B cell (primary cell): ENCODE data around the gene NHSL2. TPM values are rescaled to one million over a fixed set of nuclear protein-coding genes. Genes with fewer than 3 reads are reported as not detected.

Experiments
- ATAC-seq: fragments of 200-7000 bp; cut with Tn5 transposase; one replicate; pipeline ENCODE4 v1.10.0; 2021; ENCODE audit warnings: low read depth, mild to moderate bottlenecking, moderate number of reproducible peaks, moderate library complexity
- CTCF ChIA-PET: fragments of 350-600 bp; sonication (Branson Sonifier 250); formaldehyde crosslinking; loops from one replicate; lab custom pipeline; 2021; ENCODE audit warnings: antibody characterized with exemption, inconsistent platforms; lab: Charles Lee
- POLR2A ChIA-PET: fragments of 350-600 bp; sonication (Branson Sonifier 250); formaldehyde crosslinking; loops from one replicate; lab custom pipeline; 2021; ENCODE audit warnings: antibody characterized with exemption; lab: Charles Lee
- DNase-seq: peaks from one replicate; pipeline ENCODE4 v3.0.0; 2013
- H2AFZ ChIP-seq: 2 replicates; pipeline ENCODE4 v1.6.1; 2012; ENCODE audit warnings: mild to moderate bottlenecking, low read depth, low read length; ENCODE audit not compliant: insufficient read depth, poor library complexity, severe bottlenecking
- H3K27ac ChIP-seq, 2 donors: 1 replicate in 1 of 2; 2 replicates in 1 of 2; pipeline ENCODE4 v1.5.1; 2012 to 2013; ENCODE audit warnings: low read length in 2 of 2, mild to moderate bottlenecking in 2 of 2, moderate library complexity in 1 of 2
- H3K27me3 ChIP-seq, 4 experiments: fragments of 200-600 bp in 1 of 4; sonication (generic) in 1 of 4; replicated peaks in 1 of 4; 1 replicate in 2 of 4; 2 replicates in 2 of 4; pipeline versions ENCODE4 v1.6.1 to v1.7.0; 2013 to 2016; ENCODE audit warnings: low read length in 3 of 4, mild to moderate bottlenecking in 2 of 4, mixed read lengths in 1 of 4, moderate library complexity in 1 of 4; ENCODE audit not compliant: insufficient read depth in 4 of 4, control insufficient read depth in 3 of 4; ENCODE audit errors: control extremely low read depth in 1 of 4
- H3K36me3 ChIP-seq, 2 experiments: replicated peaks in 1 of 2; 1 replicate in 1 of 2; 2 replicates in 1 of 2; pipeline versions ENCODE4 v1.6.1 to v1.7.1; 2013; ENCODE audit warnings: low read length in 1 of 2; ENCODE audit not compliant: insufficient read depth in 2 of 2, control insufficient read depth in 1 of 2; ENCODE audit errors: control extremely low read depth in 1 of 2, extremely low read depth in 1 of 2
- H3K4me1 ChIP-seq, 2 donors: fragments of 200-600 bp in 1 of 2; sonication (generic) in 1 of 2; 1 replicate in 1 of 2; 2 replicates in 1 of 2; pipeline versions ENCODE4 v1.5.1 to v1.6.1; 2013 to 2017; ENCODE audit warnings: low read length in 2 of 2; ENCODE audit not compliant: control insufficient read depth in 2 of 2, insufficient read depth in 2 of 2
- H3K4me2 ChIP-seq: replicated peaks from 2 replicates; pipeline ENCODE3; 2012; ENCODE audit warnings: mild to moderate bottlenecking, low read depth, low read length; ENCODE audit not compliant: poor library complexity, severe bottlenecking
- H3K4me3 ChIP-seq, 5 experiments: fragments of 200-600 bp in 1 of 5; sonication (generic) in 1 of 5; 1 replicate in 3 of 5; 2 replicates in 2 of 5; pipeline versions ENCODE4 v1.5.1 to v1.7.0; 2011 to 2016; ENCODE audit warnings: low read length in 4 of 5, mild to moderate bottlenecking in 4 of 5, low read depth in 2 of 5, control low read depth in 1 of 5, moderate library complexity in 1 of 5; ENCODE audit not compliant: insufficient read depth in 1 of 5; ENCODE audit errors: control extremely low read depth in 1 of 5, extremely low read depth in 1 of 5
- H3K79me2 ChIP-seq: fragments of 200-600 bp; sonication (generic); one replicate; pipeline ENCODE4 v1.6.0; 2016; ENCODE audit warnings: low read length; ENCODE audit not compliant: control insufficient read depth, insufficient read depth
- H3K9ac ChIP-seq: fragments of 200-600 bp; sonication (generic); 2 replicates; pipeline ENCODE4 v1.6.1; 2017; ENCODE audit warnings: mild to moderate bottlenecking, low read length, moderate library complexity
- H3K9me3 ChIP-seq, 3 donors: one replicate each; pipeline versions ENCODE4 v1.6.1 to v1.7.1; 2013; ENCODE audit warnings: low read length in 2 of 3; ENCODE audit not compliant: control insufficient read depth in 2 of 3, insufficient read depth in 1 of 3; ENCODE audit errors: control extremely low read depth in 1 of 3
- H4K20me1 ChIP-seq: 2 replicates; pipeline ENCODE4 v1.6.0; 2012; ENCODE audit warnings: mild to moderate bottlenecking, low read length; ENCODE audit not compliant: insufficient read depth, control insufficient read depth, poor library complexity, severe bottlenecking
- H3K27ac Mint-ChIP-seq: one replicate; pipeline ENCODE4 v1.8.0; 2021; ENCODE audit warnings: mixed read lengths
- H3K27me3 Mint-ChIP-seq: one replicate; pipeline ENCODE4 v1.8.0; 2021; ENCODE audit warnings: mixed read lengths
- H3K4me1 Mint-ChIP-seq: one replicate; pipeline ENCODE4 v1.8.0; 2021; ENCODE audit warnings: mixed read lengths
- H3K4me3 Mint-ChIP-seq: one replicate; pipeline ENCODE4 v1.8.0; 2021; ENCODE audit warnings: mixed read lengths
- H3K9me3 Mint-ChIP-seq: one replicate; pipeline ENCODE4 v1.8.0; 2022; ENCODE audit warnings: mixed read lengths; ENCODE audit not compliant: insufficient read depth
- CTCF ChIP-seq: fragments of 200-600 bp; IDR thresholded peaks from one replicate; pipeline ENCODE4 v1.8.0; 2022; ENCODE audit warnings: antibody characterized with exemption, mild to moderate bottlenecking
- EZH2 ChIP-seq: IDR thresholded peaks from 2 replicates; pipeline ENCODE4 v1.6.1; 2012; ENCODE audit warnings: borderline replicate concordance, low read depth, mild to moderate bottlenecking, moderate library complexity, low read length; ENCODE audit not compliant: insufficient read depth, poor library complexity, severe bottlenecking
- WGBS: methylation state at CpG from one replicate; pipeline ENCODE4 v1.1.5; 2013; ENCODE audit warnings: missing lambda C conversion rate; ENCODE audit not compliant: insufficient coverage; 5-methylcytosine and 5-hydroxymethylcytosine counted together
- intact Hi-C: fragments of 100-400 bp; cut with micrococcal nuclease; formaldehyde crosslinking; loops from one replicate; pipeline ENCODE4 v1.10.0; 2022
- polyA plus RNA-seq: library from polyadenylated mRNA; depleted of rRNA; stranded (reverse); fragments of >200 nt; gene quantifications from 2 replicates; pipeline ENCODE4 v1.2.3, GENCODE V29; 2012
- total RNA-seq, 2 donors: library from RNA; stranded (reverse); fragments of 120-200 nt in 1 of 2; gene quantifications; 1 replicate in 1 of 2; 2 replicates in 1 of 2; pipeline versions ENCODE4 v1.2.3 to v1.2.4, GENCODE V29; 2013 to 2022

NHSL2 gene
- total and polyA plus RNA-seq, 2 donors (not counting 1 experiment from before 2014, with no cell fraction given), result 0.16 to 1.7 TPM

GRCh38 chrX:72027024-72027913 is 116.6 kb downstream of the NHSL2 start:
- intact Hi-C loops, result no loop called here
- WGBS, result 83% methylated on average over 2 of the region's 14 CpGs
- Histone ChIP-seq H3K9me3 (no peaks in the 10 kb centered on the region), H3K27ac (no peak overlapping the region), H3K4me1 (no peaks in the 10 kb centered on the region), H2AFZ (no peak overlapping the region), H3K4me3 (no peak overlapping the region), H3K79me2 (no peaks in the 10 kb centered on the region), H3K9ac (no peak overlapping the region), H4K20me1 (no peaks in the 10 kb centered on the region), H3K27me3 (no peaks in the 10 kb centered on the region), H3K36me3 (no peaks in the 10 kb centered on the region), H3K4me2 (no peak overlapping the region)
- Mint-ChIP-seq H3K9me3 (no peaks in the 10 kb centered on the region), H3K4me1 (no peaks in the 10 kb centered on the region), H3K27me3 (no peaks in the 10 kb centered on the region), H3K27ac (no peak overlapping the region), H3K4me3 (no peak overlapping the region)
- no peak for TF ChIP-seq EZH2
- no peak for TF ChIP-seq CTCF
- no peak for DNase-seq
- ATAC-seq, result no peak
- CTCF ChIA-PET, result interaction anchor here (0.6 kb wide), 1 partner anchor 99 kb away, joined by 4 read pairs; no protein-coding TSS in a partner anchor
- POLR2A ChIA-PET, result no interaction called here

- CTCF ChIA-PET, result no interaction called here
- no peaks in the 10 kb centered on the region for H3K4me1 Mint-ChIP-seq
Observed at GRCh38 chrX:72027914-72028307, 117.3 kb downstream of the NHSL2 start.

More at GRCh38 chrX:72027914-72028307, 117.3 kb downstream of the NHSL2 start:
- Histone ChIP-seq H3K36me3 (no peaks in the 10 kb centered on the region), H3K27ac (no peak overlapping the region), H3K4me2 (no peak overlapping the region), H3K79me2 (no peaks in the 10 kb centered on the region), H3K27me3 (no peaks in the 10 kb centered on the region), H3K4me3 (no peak overlapping the region), H2AFZ (no peak overlapping the region), H4K20me1 (no peaks in the 10 kb centered on the region), H3K9ac (no peak overlapping the region), H3K9me3 (no peaks in the 10 kb centered on the region), H3K4me1 (no peaks in the 10 kb centered on the region)
- no peak for DNase-seq
- H3K4me3 Mint-ChIP-seq, result no peak overlapping the region
- intact Hi-C loops, result no loop called here
- no peak overlapping the region for H3K27ac Mint-ChIP-seq
- no peak for ATAC-seq
- WGBS, result 100% methylated on average over 1 of the region's 2 CpGs
- no peaks in the 10 kb centered on the region for H3K9me3 Mint-ChIP-seq
- POLR2A ChIA-PET, result no interaction called here
- TF ChIP-seq CTCF, result no peak
- TF ChIP-seq EZH2, result no peak
- H3K27me3 Mint-ChIP-seq, result no peaks in the 10 kb centered on the region
